HepG2 (cell line): ENCODE data around the gene TNK1. TPM values are rescaled to one million over a fixed set of nuclear protein-coding genes. Genes with fewer than 3 reads are reported as not detected.

ENCODE experiments used
- ATAC-seq: fragments of 200-7000 bp; cut with Tn5 transposase; 3 replicates; pipeline ENCODE4 v1.9.1; 2020; ENCODE audit warnings: mild to moderate bottlenecking, moderate library complexity
- BruUV-seq: library from RNA; stranded (reverse); fragments of 400-500 nt; replicated peaks from 2 replicates; lab custom pipeline; 2021; lab: Mats Ljungman, UMichigan
- CTCF ChIA-PET: fragments of 300-600 bp; formaldehyde crosslinking; extraction: SDS; loops from one replicate; lab custom pipeline; 2021; ENCODE audit warnings: low total read pairs, inconsistent platforms, low intra/inter-chr PET ratio; lab: Yijun Ruan, JAX
- POLR2A ChIA-PET: fragments of 350-600 bp; sonication (Branson Sonifier 250); formaldehyde crosslinking; loops from one replicate; lab custom pipeline; 2020; ENCODE audit warnings: antibody characterized with exemption, inconsistent platforms; lab: Yijun Ruan, JAX
- DNase-seq: peaks from one replicate; pipeline ENCODE4 v3.0.0-alpha.2; 2015; ENCODE audit warnings: low spot score
- FAIRE-seq: peaks from 3 replicates; lab custom pipeline; 2011; peaks lifted over from hg19 to GRCh38; lab: Jason Lieb, UNC
- H2AFZ ChIP-seq: one replicate; pipeline ENCODE4 v1.6.1; 2011; ENCODE audit warnings: low read length, inconsistent platforms
- H3K27ac ChIP-seq: fragments of 300-600 bp; 3 replicates; pipeline ENCODE4 v1.8.0; 2011; ENCODE audit warnings: mixed run types, mild to moderate bottlenecking, mixed read lengths, low read length, inconsistent platforms; ENCODE audit not compliant: insufficient read depth; ENCODE audit errors: extremely low read length
- H3K27me3 ChIP-seq, 2 experiments: fragments of 200-600 bp in 1 of 2; 2 replicates in 1 of 2; 3 replicates in 1 of 2; pipeline versions ENCODE4 v1.6.0 to v1.8.0; 2011; ENCODE audit warnings: low read length in 2 of 2, mild to moderate bottlenecking in 2 of 2, moderate library complexity in 2 of 2, inconsistent platforms in 1 of 2; ENCODE audit not compliant: insufficient read depth in 2 of 2, control insufficient read depth in 1 of 2
- H3K36me3 ChIP-seq, 2 experiments: fragments of 200-600 bp in 1 of 2; replicated peaks in 1 of 2; 2 replicates in 1 of 2; 3 replicates in 1 of 2; pipeline versions ENCODE4 v1.5.1 to v1.8.0; 2011; ENCODE audit warnings: low read length in 2 of 2, inconsistent platforms in 1 of 2; ENCODE audit not compliant: insufficient read depth in 2 of 2, control insufficient read depth in 1 of 2
- H3K4me1 ChIP-seq: 2 replicates; pipeline ENCODE4 v1.5.1; 2012; ENCODE audit warnings: low read length, inconsistent platforms; ENCODE audit not compliant: insufficient read depth
- H3K4me2 ChIP-seq: 2 replicates; pipeline ENCODE4 v1.6.0; 2011; ENCODE audit warnings: low read depth, low read length, inconsistent platforms
- H3K4me3 ChIP-seq, 3 experiments: fragments of 200-600 bp in 1 of 3; sonication (generic), shearing (Covaris generic) in 1 of 3; replicated peaks in 1 of 3; 2 replicates each; pipeline ENCODE4 v1.5.1; 2011 to 2016; ENCODE audit warnings: low read length in 3 of 3, inconsistent platforms in 2 of 3, low read depth in 2 of 3, mild to moderate bottlenecking in 2 of 3, control low read depth in 1 of 3, mixed read lengths in 1 of 3; ENCODE audit not compliant: insufficient read depth in 1 of 3
- H3K79me2 ChIP-seq: one replicate; pipeline ENCODE4 v1.6.1; 2011; ENCODE audit warnings: low read length, inconsistent platforms; ENCODE audit not compliant: insufficient read depth
- H3K9ac ChIP-seq: 2 replicates; pipeline ENCODE4 v1.6.0; 2011; ENCODE audit warnings: mild to moderate bottlenecking, low read depth, low read length, inconsistent platforms; ENCODE audit not compliant: insufficient read depth
- H3K9me3 ChIP-seq: 2 replicates; pipeline ENCODE4 v1.5.1; 2012; ENCODE audit warnings: mild to moderate bottlenecking, low read length
- H4K20me1 ChIP-seq: 2 replicates; pipeline ENCODE4 v1.6.0; 2011; ENCODE audit warnings: inconsistent platforms, mild to moderate bottlenecking, low read length, moderate library complexity; ENCODE audit not compliant: insufficient read depth
- CC2D1A ChIP-seq: sonication (generic); formaldehyde crosslinking; IDR thresholded peaks from 2 replicates; pipeline ENCODE4 v1.8.1; 2023; ENCODE audit warnings: mild to moderate bottlenecking, missing genetic modification reagents
- GPBP1L1 ChIP-seq: sonication (generic); formaldehyde crosslinking; IDR thresholded peaks from 2 replicates; pipeline ENCODE4 v1.5.0; 2020; ENCODE audit warnings: mild to moderate bottlenecking, missing genetic modification reagents
- KAT7 ChIP-seq: IDR thresholded peaks from 2 replicates; pipeline ENCODE4 v1.6.1; 2018; ENCODE audit warnings: borderline replicate concordance, missing compliant biosample characterization
- NFRKB ChIP-seq: fragments of 450-650 bp; IDR thresholded peaks from 2 replicates; pipeline ENCODE4 v1.6.1; 2017
- PAF1 ChIP-seq: IDR thresholded peaks from 2 replicates; pipeline ENCODE4 v1.6.1; 2016; ENCODE audit warnings: missing genetic modification reagents, missing compliant biosample characterization
- PLSCR1 ChIP-seq: sonication (generic); formaldehyde crosslinking; IDR thresholded peaks from 2 replicates; pipeline ENCODE4 v1.5.0; 2020; ENCODE audit warnings: missing genetic modification reagents, mild to moderate bottlenecking, borderline replicate concordance
- SOX13 ChIP-seq, 3 experiments: fragments of 450-650 bp in 1 of 3; sonication (generic) in 1 of 3; formaldehyde crosslinking in 1 of 3; IDR thresholded peaks in 2 of 3; conservative IDR thresholded peaks in 1 of 3; 2 replicates each; pipeline versions ENCODE4 v1.5.0 to v1.6.1; 2016 to 2020; ENCODE audit warnings: antibody characterized with exemption in 1 of 3, mild to moderate bottlenecking in 1 of 3, missing compliant biosample characterization in 1 of 3, missing genetic modification reagents in 1 of 3, moderate library complexity in 1 of 3
- TCF7 ChIP-seq: sonication (generic); IDR thresholded peaks from 2 replicates; pipeline ENCODE4 v1.6.1; 2016; ENCODE audit warnings: antibody characterized with exemption, low read depth
- ZNF513 ChIP-seq: sonication (generic); formaldehyde crosslinking; conservative IDR thresholded peaks from 2 replicates; pipeline ENCODE4 v1.5.0; 2020; ENCODE audit warnings: missing genetic modification reagents
- ZNF687 ChIP-seq: sonication (generic); formaldehyde crosslinking; IDR thresholded peaks from 2 replicates; pipeline ENCODE4 v1.5.1; 2020; ENCODE audit warnings: mild to moderate bottlenecking, missing genetic modification reagents, moderate library complexity
- WGBS: methylation state at CpG from one replicate; pipeline ENCODE4 v1.1.6; 2017; ENCODE audit warnings: low lambda C conversion rate; 5-methylcytosine and 5-hydroxymethylcytosine counted together
- in situ Hi-C: cut with HindIII; loops from 2 replicates; pipeline ENCODE4 v1.10.0; 2017; ENCODE audit warnings: low pct_unique_long_range_greater_than_20kb; ENCODE audit not compliant: extremely low pct_ligation_motif_present
- intact Hi-C: fragments of 100-400 bp; cut with micrococcal nuclease; formaldehyde crosslinking; loops from one replicate; pipeline ENCODE4 v1.10.0; 2022; ENCODE audit not compliant: unreplicated experiment
- polyA plus RNA-seq, 8 experiments: library from polyadenylated mRNA; depleted of rRNA in 3 of 8; stranded (reverse) in 7 of 8; unstranded in 1 of 8; fragments of >200 nt; fragmentation: Illumina TruSeq in 4 of 8; extraction: Trizol in 4 of 8; gene quantifications; 2 replicates each; pipeline versions ENCODE4 v1.2.1 to v1.2.3, GENCODE V29; 2011 to 2016; ENCODE audit warnings: low read depth in 4 of 8, missing spikeins in 1 of 8, mixed read lengths in 1 of 8; ENCODE audit not compliant: insufficient read depth in 1 of 8
- total RNA-seq, 5 experiments: library from RNA; depleted of rRNA; stranded (reverse); fragments of >200 nt; fragmentation: Illumina TruSeq; extraction: Trizol; gene quantifications; 2 replicates each; pipeline ENCODE4 v1.2.3, GENCODE V29; 2016; ENCODE audit warnings: low read depth in 1 of 5

The TNK1 gene
- total and polyA plus RNA-seq, 2 of the 13 experiments (the other 11 are each of a cell fraction or from before 2014, with no cell fraction given), result 2.0 to 3.5 TPM

- ChIA-PET CTCF (no interaction called here), POLR2A (interaction anchor here (1.2 kb wide), 1 partner anchor 24 kb away, joined by 3 read pairs; no protein-coding TSS in a partner anchor)
- H2AFZ ChIP-seq, result no peak overlapping the region
- H3K4me1 ChIP-seq, result peaks cover 8% of the 10 kb centered on the region
- H3K27me3 ChIP-seq, result peaks cover 2 to 3% of the 10 kb centered on the region in 2 experiments; a peak in 3 of 5 replicates
- H3K27ac ChIP-seq, result no peak overlapping the region
- no peak overlapping the region; a peak in 1 of 6 replicates for H3K4me3 ChIP-seq
- 0 out of 2 replicates have a peak overlapping the region, but pooled peaks have one; percentile 11 for H3K4me2 ChIP-seq
- DNase-seq (no peak), ATAC-seq (peak; percentile 19; the same call in 1 of the 3 replicates), FAIRE-seq (no peak)
- H4K20me1 ChIP-seq, result no peaks in the 10 kb centered on the region
- H3K9ac ChIP-seq, result no peak overlapping the region
- WGBS, result 49% methylated on average over 2 of the region's 7 CpGs
- intact Hi-C loops, result no loop called here
- no peaks in the 10 kb centered on the region for H3K9me3 ChIP-seq
- H3K36me3 ChIP-seq, result no peaks in the 10 kb centered on the region
- TF ChIP-seq ZNF687 (CRISPR knock-in tag) (peak; percentile 40), CC2D1A (no peak)
- H3K79me2 ChIP-seq, result no peaks in the 10 kb centered on the region
- in situ Hi-C loops, result no loop called here
- BruUV-seq, result no TSS peak
Observed at GRCh38 chr17:7427549-7427948, 46.7 kb downstream of the TNK1 start.

- Histone ChIP-seq H3K27me3 (peaks cover 2 to 3% of the 10 kb centered on the region in 2 experiments; a peak in 3 of 5 replicates), H3K4me3 (no peak within 1 kb of the TSS), H3K9ac (no peak within 1 kb of the TSS), H3K79me2 (no peaks in the 10 kb centered on the region), H3K27ac (no peak within 1 kb of the TSS), H3K4me1 (peaks cover 8% of the 10 kb centered on the region), H2AFZ (no peak within 1 kb of the TSS), H4K20me1 (no peaks in the 10 kb centered on the region), H3K4me2 (no peak within 1 kb of the TSS), H3K9me3 (no peaks in the 10 kb centered on the region), H3K36me3 (no peaks in the 10 kb centered on the region)
- intact Hi-C loops (no loop called here), in situ Hi-C loops (no loop called here)
- DNase-seq (no peak), FAIRE-seq (no peak), ATAC-seq (no peak)
- ChIA-PET POLR2A (no interaction called here), CTCF (no interaction called here)
- WGBS, result 7% methylated on average over 4 of the region's 5 CpGs
- BruUV-seq, result no TSS peak
- TF ChIP-seq NFRKB (no peak), PLSCR1 (CRISPR knock-in tag) (no peak), KAT7 (CRISPR knock-in tag) (no peak), SOX13 (IDR thresholded peaks at IDR 0.05) (no peak), SOX13 (CRISPR knock-in tag; conservative IDR thresholded peaks at IDR 0.05 in 1 of 2, IDR thresholded peaks at IDR 0.05 in 1 of 2) (no peak), TCF7 (no peak), GPBP1L1 (CRISPR knock-in tag) (no peak), PAF1 (no peak), ZNF513 (CRISPR knock-in tag) (no peak)
Observed at GRCh38 chr17:7428557-7428956, 47.7 kb downstream of the TNK1 start, which contains the start of gene SPEM3. SPEM3 (plus strand) TSS chr17:7428857; CDS start chr17:7428903, 46 bp downstream.
